ENCODE measurements around the gene OR10H3. TPM values are rescaled to one million over a fixed set of nuclear protein-coding genes. Genes with fewer than 3 reads are reported as not detected.

OR10H3 gene
- total and polyA plus RNA-seq, 2 of the 13 experiments (the other 11 are each of a cell fraction or from before 2014, with no cell fraction given): not detected

DNA sequence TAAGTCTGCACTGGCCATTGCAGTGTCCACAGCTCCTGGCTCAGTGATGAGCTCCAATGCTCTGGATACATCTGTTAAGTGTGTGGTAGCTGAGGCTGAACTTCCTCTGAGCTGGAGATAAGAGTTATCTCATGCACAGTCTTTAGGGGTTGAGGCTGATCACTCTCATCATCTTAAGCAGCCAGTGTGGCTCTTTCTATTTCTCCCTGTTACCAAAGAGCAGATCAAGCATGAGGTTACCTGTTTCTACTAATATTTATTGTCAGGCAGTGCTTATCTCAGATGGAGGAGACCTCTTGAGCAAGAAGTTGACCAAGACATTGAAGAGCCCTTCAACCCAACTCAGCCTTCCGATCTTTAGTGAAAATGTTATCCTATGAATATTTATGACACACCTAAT lies 16.5 kb upstream of the OR10H3 start:
- intact Hi-C loops (cut with micrococcal nuclease; ENCODE audit: unreplicated experiment): no loop called here
- H3K4me2 ChIP-seq (ENCODE audit: low read depth, low read length): no peak overlapping the region
- POLR2A ChIA-PET: no interaction called here

More for the DNA sequence above, 16.5 kb upstream of the OR10H3 start:
- H3K9me3 ChIP-seq (ENCODE audit: low read length): no peaks in the 10 kb centered on the region
- DNase-seq (ENCODE audit: low spot score) (no peak), FAIRE-seq (no peak), ATAC-seq (no peak)
- 13% methylated on average over 1 of the region's 1 CpG for whole genome bisulfite sequencing (ENCODE audit: low lambda C conversion rate)
- CTCF ChIA-PET (ENCODE audit: low intra/inter-chr PET ratio, low total read pairs): no interaction called here
- no peaks in the 10 kb centered on the region for H4K20me1 ChIP-seq (ENCODE audit: insufficient read depth, low read length)
- no peak overlapping the region for H2AFZ ChIP-seq (ENCODE audit: low read length)
- in situ Hi-C loops (cut with HindIII; ENCODE audit: extremely low pct_ligation_motif_present, low pct_unique_long_range_greater_than_20kb): no loop called here
- H3K4me3 ChIP-seq (replicated peaks in 1 of 3; ENCODE audit: insufficient read depth in 1 of 3, low read depth in 2 of 3, low read length in 3 of 3): no peak overlapping the region
- H3K4me1 ChIP-seq (ENCODE audit: insufficient read depth, low read length): no peaks in the 10 kb centered on the region
- no peaks in the 10 kb centered on the region for H3K27me3 ChIP-seq (ENCODE audit: control insufficient read depth in 1 of 2, insufficient read depth in 2 of 2, low read length in 2 of 2)
- H3K36me3 ChIP-seq (replicated peaks in 1 of 2; ENCODE audit: control insufficient read depth in 1 of 2, insufficient read depth in 2 of 2, low read length in 2 of 2): no peaks in the 10 kb centered on the region
- H3K79me2 ChIP-seq (ENCODE audit: insufficient read depth, low read length): no peaks in the 10 kb centered on the region
- no peak overlapping the region for H3K9ac ChIP-seq (ENCODE audit: insufficient read depth, low read depth, low read length)
- no TSS peak for BruUV-seq (replicated peaks)
- no peak overlapping the region for H3K27ac ChIP-seq (ENCODE audit: extremely low read length, insufficient read depth, low read length)
- no peak for TF ChIP-seq FOXO1 (CRISPR knock-in tag; IDR thresholded peaks at IDR 0.05)
- no peak for TF ChIP-seq SKI (IDR thresholded peaks at IDR 0.05; ENCODE audit: partially characterized antibody)
- no peak for TF ChIP-seq GPN1 (CRISPR knock-in tag; IDR thresholded peaks at IDR 0.05; ENCODE audit: borderline replicate concordance)
- no peak for TF ChIP-seq TSC22D2 (CRISPR knock-in tag; IDR thresholded peaks at IDR 0.05; ENCODE audit: borderline replicate concordance)
- TF ChIP-seq SNAI1 (CRISPR knock-in tag; IDR thresholded peaks at IDR 0.05; ENCODE audit: borderline replicate concordance): no peak
- TF ChIP-seq RELA (CRISPR knock-in tag; IDR thresholded peaks at IDR 0.05): no peak
- TF ChIP-seq NKX3-1 (CRISPR knock-in tag; IDR thresholded peaks at IDR 0.05): no peak
- no peak for TF ChIP-seq ZNF841 (CRISPR knock-in tag; IDR thresholded peaks at IDR 0.05; ENCODE audit: borderline replicate concordance)
- no peak for TF ChIP-seq ZNF468 (CRISPR knock-in tag; IDR thresholded peaks at IDR 0.05)
- TF ChIP-seq MTF2 (CRISPR knock-in tag; IDR thresholded peaks at IDR 0.05; ENCODE audit: borderline replicate concordance): no peak
- no peak for TF ChIP-seq TAF15 (IDR thresholded peaks at IDR 0.05; ENCODE audit: low read depth, low read length, poor library complexity, severe bottlenecking)
- TF ChIP-seq, protein P1, sequence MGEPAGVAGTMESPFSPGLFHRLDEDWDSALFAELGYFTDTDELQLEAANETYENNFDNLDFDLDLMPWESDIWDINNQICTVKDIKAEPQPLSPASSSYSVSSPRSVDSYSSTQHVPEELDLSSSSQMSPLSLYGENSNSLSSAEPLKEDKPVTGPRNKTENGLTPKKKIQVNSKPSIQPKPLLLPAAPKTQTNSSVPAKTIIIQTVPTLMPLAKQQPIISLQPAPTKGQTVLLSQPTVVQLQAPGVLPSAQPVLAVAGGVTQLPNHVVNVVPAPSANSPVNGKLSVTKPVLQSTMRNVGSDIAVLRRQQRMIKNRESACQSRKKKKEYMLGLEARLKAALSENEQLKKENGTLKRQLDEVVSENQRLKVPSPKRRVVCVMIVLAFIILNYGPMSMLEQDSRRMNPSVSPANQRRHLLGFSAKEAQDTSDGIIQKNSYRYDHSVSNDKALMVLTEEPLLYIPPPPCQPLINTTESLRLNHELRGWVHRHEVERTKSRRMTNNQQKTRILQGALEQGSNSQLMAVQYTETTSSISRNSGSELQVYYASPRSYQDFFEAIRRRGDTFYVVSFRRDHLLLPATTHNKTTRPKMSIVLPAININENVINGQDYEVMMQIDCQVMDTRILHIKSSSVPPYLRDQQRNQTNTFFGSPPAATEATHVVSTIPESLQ (CRISPR knock-in tag; conservative IDR thresholded peaks at IDR 0.05): no peak
- TF ChIP-seq ZBTB3 (CRISPR knock-in tag; IDR thresholded peaks at IDR 0.05; ENCODE audit: borderline replicate concordance, low read depth): no peak
- TF ChIP-seq CCAR2 (optimal IDR thresholded peaks at IDR 0.05; ENCODE audit: low read depth, low read length): no peak
- no peak for TF ChIP-seq ETV5 (CRISPR knock-in tag; IDR thresholded peaks at IDR 0.05; ENCODE audit: borderline replicate concordance)
- no peak for TF ChIP-seq SOX5 (CRISPR knock-in tag; IDR thresholded peaks at IDR 0.05; ENCODE audit: borderline replicate concordance)
- TF ChIP-seq, protein P2, sequence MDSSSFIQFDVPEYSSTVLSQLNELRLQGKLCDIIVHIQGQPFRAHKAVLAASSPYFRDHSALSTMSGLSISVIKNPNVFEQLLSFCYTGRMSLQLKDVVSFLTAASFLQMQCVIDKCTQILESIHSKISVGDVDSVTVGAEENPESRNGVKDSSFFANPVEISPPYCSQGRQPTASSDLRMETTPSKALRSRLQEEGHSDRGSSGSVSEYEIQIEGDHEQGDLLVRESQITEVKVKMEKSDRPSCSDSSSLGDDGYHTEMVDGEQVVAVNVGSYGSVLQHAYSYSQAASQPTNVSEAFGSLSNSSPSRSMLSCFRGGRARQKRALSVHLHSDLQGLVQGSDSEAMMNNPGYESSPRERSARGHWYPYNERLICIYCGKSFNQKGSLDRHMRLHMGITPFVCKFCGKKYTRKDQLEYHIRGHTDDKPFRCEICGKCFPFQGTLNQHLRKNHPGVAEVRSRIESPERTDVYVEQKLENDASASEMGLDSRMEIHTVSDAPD (CRISPR knock-in tag; IDR thresholded peaks at IDR 0.05): no peak
- TF ChIP-seq KLF9 (CRISPR knock-in tag; IDR thresholded peaks at IDR 0.05; ENCODE audit: low read depth): no peak
- TF ChIP-seq BCL6 (CRISPR knock-in tag; IDR thresholded peaks at IDR 0.05): no peak
